Right kidney (tissue), 1 donor: Measurements from ENCODE around the gene FBXO33.
A peak's percentile ranks its signal among the peaks of the same experiment; 100 is the strongest.
"Not testable (repeated sequence)": the region's sequence is repeated elsewhere in the genome, so short reads cannot be mapped to it uniquely, and the experiment has no call there.

Experiments
- DNase-seq: peaks from one replicate; pipeline ENCODE4 v3.0.0-alpha.2; 2016

FBXO33 gene

GRCh38 chr14:39374851-39375250 lies 57.4 kb downstream of the FBXO33 start:
- no peak for DNase-seq

DNA sequence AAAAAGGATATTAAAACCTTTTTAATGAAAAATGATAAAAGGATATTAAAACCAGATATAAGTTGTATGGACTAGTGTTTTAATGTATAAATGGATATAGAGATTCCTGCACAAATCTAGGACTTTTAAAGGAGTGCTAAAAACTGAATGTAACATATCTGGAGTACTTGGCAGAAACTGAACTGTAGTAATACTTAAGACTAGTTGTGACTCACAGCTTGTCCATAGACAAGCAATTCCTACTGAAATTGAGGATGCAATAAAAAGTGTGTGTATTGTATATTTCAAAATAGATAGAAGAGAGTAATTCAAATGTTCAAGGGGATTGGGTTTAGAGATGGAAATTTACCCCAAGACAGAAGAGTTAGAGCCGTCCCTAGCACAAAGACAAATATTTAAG lies 59.6 kb downstream of the FBXO33 start:
- DNase-seq, result no peak

- no peak for DNase-seq
These were observed 61.8 kb downstream of the FBXO33 start for GRCh38 chr14:39370415-39370814.

DNA sequence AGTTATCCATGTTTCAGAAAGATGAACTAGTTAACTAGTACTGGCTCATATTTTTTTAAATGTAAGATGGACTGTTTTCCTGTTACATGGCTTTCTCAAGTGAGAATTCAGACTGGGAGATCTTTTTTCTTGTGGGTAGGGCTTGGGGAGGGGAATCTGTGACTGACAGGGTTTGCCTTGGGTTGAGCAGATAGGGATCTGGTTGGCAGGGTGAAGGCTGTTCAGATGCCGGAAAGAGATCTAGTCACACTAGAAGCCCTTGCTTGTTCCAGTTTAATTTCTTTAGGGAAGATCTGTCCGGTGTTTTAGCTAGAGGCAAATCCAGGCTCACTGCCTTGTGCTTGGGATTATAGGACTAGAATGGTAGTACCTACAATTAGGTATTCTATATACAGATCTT lies 63.2 kb downstream of the FBXO33 start:
- no peak for DNase-seq

DNA sequence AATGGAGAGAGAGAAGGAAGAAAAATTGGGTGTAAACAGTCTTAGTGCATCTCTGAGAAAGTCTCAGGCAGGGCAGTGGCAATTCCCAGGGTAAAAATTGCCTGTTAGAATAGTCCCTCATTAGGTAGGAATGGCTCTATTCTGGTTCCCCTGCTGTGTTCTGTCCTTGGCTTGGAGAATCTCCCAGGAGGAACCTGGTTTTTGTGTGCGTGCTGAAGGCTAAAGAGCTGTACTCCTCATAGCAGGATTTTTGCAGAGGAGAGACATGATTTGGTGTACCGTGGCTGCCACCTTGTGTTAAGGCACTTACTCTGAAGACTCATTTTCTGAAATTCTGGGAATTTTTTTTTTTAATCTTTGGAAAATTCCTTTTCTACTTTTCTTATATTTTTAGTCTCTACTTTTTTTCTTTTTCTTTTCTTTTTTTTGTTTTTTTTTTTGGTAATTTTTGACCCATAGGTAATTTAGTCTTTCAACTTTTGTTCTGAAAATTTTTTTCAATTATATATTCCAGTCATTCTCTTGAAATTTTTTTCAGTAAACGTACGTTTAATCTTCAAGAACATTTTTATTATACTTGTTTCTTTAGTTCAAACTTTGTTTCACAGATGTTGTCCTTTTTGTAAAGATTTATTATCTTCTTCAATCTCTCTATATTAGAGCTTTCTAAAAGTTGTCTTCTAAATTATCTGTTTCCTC lies 63.8 kb downstream of the FBXO33 start:
- DNase-seq, result peak; percentile 5

GRCh38 chr14:39367387-39367751 lies 64.9 kb downstream of the FBXO33 start:
- DNase-seq, result no peak

- DNase-seq, result no peak
These were observed 65.5 kb downstream of the FBXO33 start for GRCh38 chr14:39366460-39367386.

DNA sequence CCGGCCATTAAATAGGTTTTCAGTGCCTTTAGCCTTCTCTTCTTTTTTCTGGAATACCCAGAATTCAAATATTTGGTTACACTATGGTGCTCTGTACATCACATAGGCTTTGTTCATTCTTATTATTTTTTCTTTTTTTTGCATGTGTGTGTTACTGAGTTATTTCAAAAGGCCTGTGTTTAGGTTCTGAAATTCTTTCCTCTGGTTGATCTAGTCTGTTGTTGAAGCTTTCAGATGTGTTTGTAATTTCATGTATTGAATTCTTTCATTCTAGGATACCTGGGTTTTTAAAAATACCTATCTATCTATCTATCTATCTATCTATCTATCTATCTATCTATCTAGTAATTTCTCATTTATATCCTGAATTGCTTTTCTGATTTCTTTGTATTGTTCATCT lies 66.9 kb downstream of the FBXO33 start:
- DNase-seq, result no peak

DNA sequence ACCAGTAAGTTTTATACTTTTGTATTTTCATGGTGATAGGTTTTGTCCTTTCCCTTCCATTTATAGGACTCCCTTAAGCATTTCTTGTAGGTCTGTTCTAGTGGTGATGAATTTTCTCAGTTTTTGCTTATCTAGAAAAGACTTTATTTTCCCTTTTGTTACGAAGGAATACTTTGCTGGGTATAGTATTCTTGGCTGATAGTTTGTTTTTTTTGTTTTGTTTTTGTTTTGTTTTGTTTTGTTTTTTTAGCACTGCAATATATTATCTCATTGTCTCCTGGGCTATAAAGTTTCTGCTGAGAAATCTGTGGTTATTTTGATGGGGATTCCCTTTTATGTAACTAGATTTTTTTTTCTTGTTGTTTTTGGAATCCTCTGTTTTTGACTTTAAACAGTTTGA lies 67.7 kb downstream of the FBXO33 start:
- no peak for DNase-seq

DNA sequence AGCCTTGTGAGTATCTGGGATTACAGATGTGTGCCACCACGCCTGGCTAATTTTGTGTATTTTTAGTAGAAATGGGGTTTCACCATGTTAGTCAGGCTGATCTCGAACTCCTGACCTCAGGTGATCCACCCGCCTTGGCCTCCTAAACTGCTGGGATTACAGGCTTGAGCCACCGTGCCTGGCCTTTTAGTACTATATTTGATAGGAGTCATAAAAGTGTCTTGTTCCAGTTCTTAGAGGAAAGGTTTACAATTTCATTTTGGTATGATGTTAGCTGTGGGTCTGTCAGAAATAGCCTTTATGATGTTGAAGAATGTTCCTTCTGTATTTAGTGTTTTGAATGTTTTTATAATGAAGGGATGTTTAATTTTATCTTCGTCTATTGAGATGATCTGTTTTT lies 70.7 kb downstream of the FBXO33 start:
- DNase-seq, result not testable (repeated sequence)

- no peak for DNase-seq
These were observed 71.9 kb downstream of the FBXO33 start for GRCh38 chr14:39360316-39360715.

- not testable (repeated sequence) for DNase-seq
These were observed 73.2 kb downstream of the FBXO33 start for GRCh38 chr14:39359069-39359468.

DNA sequence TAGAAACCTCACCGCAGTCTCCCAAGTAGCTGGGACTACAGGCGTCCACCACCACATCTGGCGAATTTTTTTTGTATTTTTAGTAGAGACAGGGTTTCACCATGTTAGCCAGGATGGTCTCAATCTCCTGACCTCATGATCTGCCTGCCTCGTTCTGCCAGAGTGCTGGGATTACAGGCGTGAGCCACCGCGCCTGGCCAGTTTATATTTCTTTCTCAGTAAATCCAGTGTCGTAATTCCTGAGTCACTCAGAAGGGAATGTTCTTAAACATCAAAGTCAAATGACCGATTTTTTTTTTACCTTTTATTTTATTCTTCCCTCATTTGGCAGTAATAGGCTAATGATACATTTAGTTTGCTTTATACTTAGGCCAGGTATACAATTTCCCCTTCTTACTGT lies 80.5 kb downstream of the FBXO33 start:
- DNase-seq, result no peak

DNA sequence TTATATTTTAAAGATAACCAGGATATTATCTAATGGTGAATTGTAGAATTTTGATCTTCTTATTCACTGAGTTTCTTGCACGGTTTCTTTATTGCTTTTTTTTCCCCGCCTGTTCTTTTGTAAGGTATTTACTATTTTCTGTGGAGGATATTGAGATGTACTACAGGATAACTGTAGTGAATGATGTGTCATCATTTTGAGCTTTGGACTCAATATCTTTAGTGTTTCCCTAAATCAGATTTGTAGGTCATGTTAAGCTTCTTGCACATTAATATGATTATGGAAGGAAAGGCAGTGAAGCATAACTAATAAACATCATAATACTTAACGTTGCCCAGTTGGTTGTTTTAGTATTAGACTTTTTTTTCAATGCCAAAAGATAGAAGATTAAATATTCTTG lies 81.4 kb downstream of the FBXO33 start:
- no peak for DNase-seq
